GM21786 (cell line): ENCODE data around the gene ZNF732.
A peak's percentile ranks its signal among the peaks of the same experiment; 100 is the strongest.
"Not testable (repeated sequence)": the region's sequence is repeated elsewhere in the genome, so short reads cannot be mapped to it uniquely, and the experiment has no call there.

Experiments used
- ATAC-seq: cut with Tn5 transposase; IDR thresholded peaks from one replicate; pipeline ENCODE4 v1.9.1; 2021; ENCODE audit not compliant: unreplicated experiment

Gene ZNF732

GRCh38 chr4:304969-305680, at the start of gene ZNF732:
Gene ZNF732, minus strand, starts transcription at chr4:305474. Its CDS starts 164 bp downstream, at chr4:305310.
- no peak for ATAC-seq

DNA sequence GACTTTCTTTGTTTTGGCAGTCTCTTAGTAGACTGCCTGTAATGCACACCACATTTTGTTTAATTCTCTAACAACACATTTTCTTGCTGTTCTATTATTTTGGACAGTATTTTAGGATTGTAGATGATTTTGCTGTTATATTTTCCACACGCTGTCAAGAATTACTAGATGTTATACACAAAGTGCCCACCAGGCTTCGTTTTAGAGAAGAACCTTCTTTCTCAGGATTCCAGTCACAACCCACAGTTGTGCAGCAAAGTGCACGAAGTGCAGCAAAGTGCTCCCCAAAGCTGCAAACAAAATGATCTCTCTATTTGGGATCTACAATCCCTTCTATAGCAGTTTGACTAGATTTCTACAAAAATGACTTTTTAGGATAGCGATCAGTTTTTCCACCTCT, 34.7 kb upstream of the ZNF732 start:
- no peak for ATAC-seq

GRCh38 chr4:338759-339097, 33.5 kb upstream of the ZNF732 start:
- ATAC-seq = no peak

DNA sequence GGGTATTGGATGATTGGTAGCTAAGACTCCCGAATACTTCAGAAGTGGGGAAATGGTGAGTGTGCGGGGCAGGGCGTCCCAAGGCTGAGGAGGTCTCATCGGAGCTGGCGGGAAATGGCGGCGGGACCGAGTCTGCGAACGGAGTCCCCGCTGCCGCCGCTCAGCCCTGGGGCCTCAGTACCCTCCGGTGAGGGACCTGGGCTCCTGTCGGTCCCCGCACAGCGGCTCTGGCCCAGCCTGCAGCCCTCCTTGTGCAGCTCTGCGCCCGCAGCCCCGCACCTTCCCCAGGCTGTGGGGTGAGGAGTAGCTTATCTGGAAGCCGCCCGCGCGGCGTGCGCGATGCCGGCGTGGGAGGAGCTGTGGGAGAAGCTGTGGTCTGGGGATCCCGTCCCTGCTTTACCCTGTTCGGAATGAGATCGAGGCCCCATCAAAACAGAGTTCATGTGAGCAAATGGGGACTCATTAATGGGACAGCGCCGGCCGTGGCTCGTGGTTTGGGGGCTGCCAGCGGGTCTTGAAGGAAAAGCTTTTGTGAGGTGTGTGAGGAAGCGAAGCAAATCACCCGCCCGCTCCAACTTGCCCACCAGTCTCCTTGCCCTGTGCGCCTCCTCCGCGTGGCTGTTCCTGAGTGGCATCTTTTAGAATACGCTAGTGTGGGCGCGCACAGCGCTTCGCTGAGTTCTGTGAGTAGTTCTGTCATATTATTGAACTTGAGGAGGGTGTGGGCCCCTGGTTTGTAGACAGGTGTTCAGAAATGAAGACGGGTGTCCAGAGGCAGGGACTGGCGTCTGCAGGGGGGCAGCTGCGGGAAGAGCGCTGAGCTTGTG, 32.9 kb upstream of the ZNF732 start:
- peak; percentile 18 for ATAC-seq

DNA sequence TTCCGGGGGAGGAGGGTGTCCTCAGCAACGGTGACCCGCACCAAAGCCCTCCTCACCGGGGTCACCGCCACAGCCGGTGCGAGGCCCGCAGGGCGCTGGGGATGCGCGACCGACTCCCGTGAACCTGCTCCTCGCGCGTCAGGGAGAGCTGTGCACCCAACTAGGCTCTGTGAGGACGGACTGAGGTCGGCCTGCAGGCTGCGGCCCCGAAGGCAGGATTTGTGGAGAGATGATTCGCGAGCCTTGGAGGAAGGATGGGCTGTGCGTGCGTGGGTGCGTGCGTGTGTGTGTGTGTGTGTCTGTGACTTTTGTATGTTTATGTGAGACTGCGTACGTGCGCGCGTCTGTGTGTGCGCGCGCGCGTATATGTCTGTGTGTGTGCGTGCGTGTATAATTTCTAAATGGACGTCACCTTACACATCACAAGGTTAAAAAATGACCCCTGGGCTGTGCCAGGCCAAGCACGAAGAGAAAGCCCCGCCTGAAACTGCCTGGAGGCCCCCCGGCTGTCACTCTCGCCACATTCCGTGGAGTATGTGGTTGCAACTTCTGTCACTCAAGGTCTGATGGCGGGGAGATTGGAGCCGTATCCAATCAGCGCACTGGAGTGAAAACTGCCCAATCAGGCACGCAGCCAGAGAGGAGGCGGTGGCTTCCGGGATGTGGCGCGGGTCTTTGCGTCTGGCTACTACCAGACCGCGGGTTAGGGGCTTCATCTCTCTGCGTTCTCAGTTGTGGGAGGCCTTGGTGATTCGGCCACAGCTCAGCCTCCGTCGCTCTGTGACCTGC, 32.1 kb upstream of the ZNF732 start, which contains the start of gene ZNF141:
Gene ZNF141, plus strand, starts transcription at position 672 of the 789 bp plus-strand sequence. CDS start 170 bp downstream, outside the sequence.
- peak; percentile 96 for ATAC-seq

GRCh38 chr4:336893-337142, 31.5 kb upstream of the ZNF732 start:
- no peak for ATAC-seq

DNA sequence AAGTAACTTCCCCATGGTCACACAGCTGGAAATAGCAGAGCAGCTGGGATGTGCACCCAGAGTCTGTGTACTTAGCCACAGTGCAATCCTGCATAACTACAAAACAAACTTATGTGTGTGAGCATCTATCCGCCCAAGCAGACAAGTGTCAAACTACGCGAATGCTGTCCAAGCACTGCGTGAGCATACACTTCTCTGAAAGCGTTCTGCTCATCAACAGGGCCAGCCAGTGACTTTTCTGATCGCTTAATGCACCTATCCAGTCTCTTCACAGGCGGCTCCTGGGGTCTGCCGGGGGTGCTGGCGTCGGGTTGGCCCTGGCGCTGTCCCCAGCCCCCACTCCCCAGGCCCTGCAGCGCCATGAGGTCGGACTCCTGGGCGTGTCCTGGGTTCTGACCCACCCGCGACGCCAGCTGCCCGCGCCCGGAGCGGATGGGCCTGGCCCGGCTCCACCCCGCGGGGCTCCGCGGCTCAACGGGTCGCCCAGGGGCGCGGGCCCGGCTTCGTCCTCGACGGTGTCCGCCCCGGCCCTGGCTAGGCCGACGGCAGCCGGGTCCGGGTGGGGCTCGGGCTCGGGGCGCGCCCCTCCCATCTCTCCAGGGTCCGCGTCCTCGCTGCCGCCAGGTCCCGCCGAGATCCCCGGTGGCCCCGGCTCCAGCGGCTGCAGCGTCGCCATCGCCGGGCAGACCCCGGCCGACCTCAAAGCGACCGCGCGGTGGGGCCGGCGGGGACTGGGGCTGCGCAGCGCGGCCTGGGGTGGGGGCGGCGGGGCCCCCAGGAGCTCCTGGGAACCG, 31.0 kb upstream of the ZNF732 start:
- no peak for ATAC-seq

DNA sequence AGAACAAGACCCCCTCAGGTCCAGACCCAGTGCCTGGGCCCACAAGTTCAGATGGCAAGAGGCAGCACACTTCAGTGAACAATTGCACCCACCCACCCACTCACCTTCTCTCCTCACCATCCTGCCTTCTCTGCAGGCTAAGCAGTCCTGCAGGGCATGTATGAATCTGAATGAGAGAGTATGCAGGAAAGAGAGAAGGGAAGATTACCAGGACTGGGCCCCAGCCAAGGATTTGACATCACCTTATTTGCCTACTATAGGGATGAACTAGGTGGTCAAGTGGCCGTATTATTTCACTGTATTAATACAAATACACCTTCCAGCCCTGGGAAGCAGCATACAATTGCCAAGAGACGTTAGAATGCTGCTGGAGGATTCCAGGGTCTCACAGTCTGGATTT, 30.2 kb upstream of the ZNF732 start:
- no peak for ATAC-seq

DNA sequence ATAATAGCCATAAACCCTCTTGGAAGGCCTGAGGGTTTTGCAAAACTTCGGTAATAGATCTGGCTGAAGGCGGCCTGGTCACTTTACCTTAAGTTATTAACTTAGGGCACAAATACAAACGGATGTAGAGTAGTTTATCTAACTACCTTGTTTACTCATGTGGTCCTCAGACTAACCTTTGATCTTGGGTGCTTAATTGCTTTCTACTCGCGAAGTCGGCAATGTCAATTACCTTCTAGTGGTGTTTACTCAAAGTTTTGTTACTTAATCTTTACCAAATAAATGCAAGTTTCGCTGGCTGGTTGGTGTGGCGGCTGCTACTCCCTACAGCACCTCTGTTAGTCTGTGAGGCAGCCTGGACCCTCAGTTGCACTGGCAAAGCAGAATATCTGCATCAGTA, 23.5 kb upstream of the ZNF732 start:
- ATAC-seq = no peak

DNA sequence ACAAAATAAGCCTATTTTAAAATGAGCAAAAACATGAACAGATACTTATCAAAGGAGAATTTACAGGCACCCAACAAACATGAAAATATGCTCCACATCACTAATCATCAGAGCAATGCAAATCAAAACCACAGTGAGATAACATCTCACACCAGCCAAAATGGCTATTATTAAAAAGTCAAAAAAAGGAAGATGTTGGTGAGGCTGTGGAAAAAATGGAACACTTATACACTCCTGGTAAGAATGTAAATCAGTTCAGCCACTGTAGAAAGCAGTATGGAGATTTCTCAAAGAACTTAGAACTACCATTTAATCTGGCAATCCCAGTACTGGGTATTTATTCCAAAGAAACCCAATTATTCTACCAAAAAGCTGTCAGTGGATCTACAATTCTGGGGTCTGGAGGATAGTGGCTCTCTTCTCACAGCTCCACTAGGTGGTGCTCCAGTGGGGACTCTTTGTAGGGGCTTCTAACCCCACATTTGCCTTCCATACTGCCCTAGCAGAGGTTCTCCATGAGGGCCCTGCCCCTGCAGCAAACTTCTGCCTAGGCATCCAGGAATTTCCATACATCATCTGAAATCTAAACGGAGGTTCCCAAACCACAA, 9.1 kb upstream of the ZNF732 start:
- no peak for ATAC-seq

- ATAC-seq = no peak
These were observed 4.5 kb upstream of the ZNF732 start for GRCh38 chr4:309807-310206.

- peak; percentile 84 for ATAC-seq
These were observed 1.3 kb upstream of the ZNF732 start for GRCh38 chr4:306551-306961.

GRCh38 chr4:304516-304915, 758 bp downstream of the ZNF732 start:
- ATAC-seq = not testable (repeated sequence)

GRCh38 chr4:302381-302780, 2.9 kb downstream of the ZNF732 start:
- no peak for ATAC-seq

- ATAC-seq = no peak
These were observed 10.5 kb downstream of the ZNF732 start for GRCh38 chr4:294732-295131.

DNA sequence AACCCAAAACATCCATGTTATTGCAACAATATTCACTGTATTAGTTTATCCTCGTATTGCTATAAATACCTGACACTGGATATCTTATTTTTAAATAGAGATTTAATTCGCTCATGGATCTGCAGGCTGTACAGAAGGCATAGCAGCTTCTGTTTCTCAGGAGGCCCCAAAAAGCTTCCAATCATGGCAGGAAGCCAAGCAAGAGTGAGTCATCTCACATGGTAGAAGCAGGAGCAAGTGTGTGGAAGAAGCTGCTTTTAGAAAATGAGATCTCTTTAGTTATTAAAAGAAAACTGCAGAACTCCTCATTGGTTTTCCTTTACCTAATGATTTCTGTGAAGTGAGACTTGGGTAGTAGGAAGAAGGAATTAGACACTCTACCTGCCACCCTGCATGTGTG, 16.4 kb downstream of the ZNF732 start:
- ATAC-seq = no peak

DNA sequence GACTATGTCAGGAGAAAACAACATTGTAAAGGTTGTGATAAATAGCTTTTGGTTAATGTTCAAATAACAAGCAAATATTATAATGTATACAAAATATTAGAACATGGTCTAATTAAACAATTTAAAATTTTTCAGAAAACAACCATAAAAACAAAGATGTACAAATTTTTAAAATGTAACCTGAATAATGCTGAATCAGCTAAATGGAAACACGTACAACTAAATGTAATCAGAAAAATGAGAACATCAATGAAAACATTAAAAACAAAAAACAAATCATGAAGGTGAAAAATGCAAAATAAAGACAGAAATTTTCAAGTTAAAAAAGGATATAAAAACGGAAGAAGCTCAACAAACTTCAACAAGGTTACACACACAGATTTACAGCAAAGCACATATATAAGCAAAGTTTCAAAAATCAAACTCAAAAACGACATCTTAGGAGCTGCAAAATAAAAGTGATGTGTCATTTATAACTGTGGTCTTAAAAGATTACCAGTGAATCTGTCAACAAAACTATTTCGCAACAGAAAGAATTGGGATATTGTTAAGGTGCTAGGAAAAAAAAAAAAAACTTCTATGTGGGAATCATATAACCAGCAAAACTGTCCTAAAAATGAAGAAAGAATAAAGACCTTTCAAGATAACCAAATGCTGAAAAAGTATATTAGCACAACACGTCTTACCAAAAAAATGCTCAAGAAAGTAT, 31.8 kb downstream of the ZNF732 start:
- no peak for ATAC-seq

GRCh38 chr4:271492-272103, 33.7 kb downstream of the ZNF732 start:
- ATAC-seq = no peak

DNA sequence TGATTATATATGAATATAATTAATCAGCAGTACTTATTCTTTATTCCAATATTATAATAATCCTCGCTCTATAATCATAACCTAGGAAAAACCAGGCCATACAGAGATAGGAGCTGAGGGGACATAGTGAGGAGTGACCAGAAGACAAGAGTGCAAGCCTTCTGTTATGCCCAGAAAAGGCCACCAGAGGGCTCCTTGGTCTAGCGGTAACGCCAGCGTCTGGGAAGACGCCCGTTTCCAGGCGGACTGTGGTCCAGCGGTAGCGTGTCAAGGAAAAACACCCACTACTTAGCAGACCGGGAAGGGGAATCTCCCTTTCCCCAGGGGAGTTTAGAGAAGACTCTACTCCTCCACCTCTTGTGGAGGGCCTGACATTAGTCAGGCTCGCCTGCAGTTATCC, 46.0 kb downstream of the ZNF732 start:
- not testable (repeated sequence) for ATAC-seq

GRCh38 chr4:256492-256891, 48.8 kb downstream of the ZNF732 start:
- no peak for ATAC-seq
